HepG2 (cell line): ENCODE data around the gene PPIA. TPM values are rescaled to one million over a fixed set of nuclear protein-coding genes. Genes with fewer than 3 reads are reported as not detected.
A peak's percentile ranks its signal among the peaks of the same experiment; 100 is the strongest.

Experiments used
- ARNT ChIP-seq: fragments of 450-650 bp; IDR thresholded peaks from 2 replicates; pipeline ENCODE4 v1.6.1; 2017
- EEA1 ChIP-seq: sonication (generic); formaldehyde crosslinking; IDR thresholded peaks from 2 replicates; pipeline ENCODE4 v1.5.1; 2020; ENCODE audit warnings: mild to moderate bottlenecking, missing genetic modification reagents, borderline replicate concordance
- EZH2 ChIP-seq: conservative IDR thresholded peaks from 2 replicates; pipeline ENCODE4 v1.6.1; 2012; ENCODE audit warnings: mild to moderate bottlenecking, low read depth, low read length, moderate library complexity
- FOSL2 ChIP-seq: sonication (generic); formaldehyde crosslinking; IDR thresholded peaks from 2 replicates; pipeline ENCODE4 v1.4.0; 2020; ENCODE audit warnings: missing genetic modification reagents
- MBNL3 ChIP-seq: fragments of 250-450 bp; sonication (Bioruptor Pico); conservative IDR thresholded peaks from 2 replicates; pipeline ENCODE4 v1.8.0; 2022; ENCODE audit warnings: mild to moderate bottlenecking, inconsistent platforms
- MXD4 ChIP-seq: IDR thresholded peaks from 2 replicates; pipeline ENCODE4 v1.6.1; 2016; ENCODE audit warnings: mild to moderate bottlenecking, missing biosample characterization, missing genetic modification reagents
- RARA ChIP-seq: IDR thresholded peaks from 2 replicates; pipeline ENCODE4 v1.6.1; 2016; ENCODE audit warnings: missing genetic modification reagents, missing compliant biosample characterization
- RBM22 ChIP-seq: fragments of 200-400 bp; formaldehyde crosslinking; optimal IDR thresholded peaks from 2 replicates; pipeline ENCODE3; 2017; ENCODE audit warnings: mild to moderate bottlenecking, low read length, moderate library complexity
- RFX5 ChIP-seq: IDR thresholded peaks from 2 replicates; pipeline ENCODE4 v1.6.1; 2011; ENCODE audit warnings: low read depth, low read length, improper control_type of control experiment
- SMAD1 ChIP-seq: sonication (generic); formaldehyde crosslinking; IDR thresholded peaks from 2 replicates; pipeline ENCODE4 v1.4.0; 2020; ENCODE audit warnings: missing genetic modification reagents, low read depth, mild to moderate bottlenecking, borderline replicate concordance
- TCF12 ChIP-seq, 2 experiments: fragments of 450-650 bp in 1 of 2; sonication (generic) in 1 of 2; formaldehyde crosslinking in 1 of 2; IDR thresholded peaks; 2 replicates each; pipeline versions ENCODE4 v1.6.1 to v1.8.0; 2017 to 2022; ENCODE audit warnings: antibody characterized with exemption in 1 of 2, mild to moderate bottlenecking in 1 of 2, missing genetic modification reagents in 1 of 2, moderate library complexity in 1 of 2
- YY1 ChIP-seq: IDR thresholded peaks from 2 replicates; pipeline ENCODE4 v1.6.1; 2011; ENCODE audit warnings: low read length, low read depth, moderate library complexity, mild to moderate bottlenecking; ENCODE audit not compliant: insufficient read depth, insufficient replicate concordance
- ZC3H4 ChIP-seq: sonication (generic); formaldehyde crosslinking; IDR thresholded peaks from 2 replicates; pipeline ENCODE4 v1.4.0; 2020; ENCODE audit warnings: missing genetic modification reagents, borderline replicate concordance
- ZFP36L2 ChIP-seq: sonication (generic); formaldehyde crosslinking; IDR thresholded peaks from 2 replicates; pipeline ENCODE4 v1.4.0; 2020; ENCODE audit warnings: missing genetic modification reagents
- ZNF121 ChIP-seq: sonication (generic); formaldehyde crosslinking; IDR thresholded peaks from 2 replicates; pipeline ENCODE4 v1.5.0; 2020; ENCODE audit warnings: mild to moderate bottlenecking, missing genetic modification reagents
- ZNF460 ChIP-seq: sonication (generic); formaldehyde crosslinking; IDR thresholded peaks from 2 replicates; pipeline ENCODE4 v1.5.1; 2020; ENCODE audit warnings: missing genetic modification reagents, mild to moderate bottlenecking, borderline replicate concordance
- ZNF564 ChIP-seq: sonication (generic); formaldehyde crosslinking; IDR thresholded peaks from 2 replicates; pipeline ENCODE4 v1.8.1; 2023; ENCODE audit warnings: mild to moderate bottlenecking, missing genetic modification reagents
- ZNF572 ChIP-seq: sonication (generic); formaldehyde crosslinking; IDR thresholded peaks from 2 replicates; pipeline ENCODE4 v1.5.1; 2020; ENCODE audit warnings: mild to moderate bottlenecking, missing genetic modification reagents
- ZNF766 ChIP-seq: sonication (generic); formaldehyde crosslinking; IDR thresholded peaks from 2 replicates; pipeline ENCODE4 v1.5.0; 2020; ENCODE audit warnings: missing genetic modification reagents, borderline replicate concordance
- ZNF775 ChIP-seq: sonication (generic); formaldehyde crosslinking; IDR thresholded peaks from 2 replicates; pipeline ENCODE4 v1.4.0; 2020; ENCODE audit warnings: missing genetic modification reagents, mild to moderate bottlenecking, moderate library complexity, borderline replicate concordance
- polyA plus RNA-seq, 8 experiments: library from polyadenylated mRNA; depleted of rRNA in 3 of 8; stranded (reverse) in 7 of 8; unstranded in 1 of 8; fragments of >200 nt; fragmentation: Illumina TruSeq in 4 of 8; extraction: Trizol in 4 of 8; gene quantifications; 2 replicates each; pipeline versions ENCODE4 v1.2.1 to v1.2.3, GENCODE V29; 2011 to 2016; ENCODE audit warnings: low read depth in 4 of 8, missing spikeins in 1 of 8, mixed read lengths in 1 of 8; ENCODE audit not compliant: insufficient read depth in 1 of 8
- total RNA-seq, 5 experiments: library from RNA; depleted of rRNA; stranded (reverse); fragments of >200 nt; fragmentation: Illumina TruSeq; extraction: Trizol; gene quantifications; 2 replicates each; pipeline ENCODE4 v1.2.3, GENCODE V29; 2016; ENCODE audit warnings: low read depth in 1 of 5
- TF ChIP-seq, protein P1 (sequence below): sonication (generic); formaldehyde crosslinking; IDR thresholded peaks from 2 replicates; pipeline ENCODE4 v1.5.0; 2020; ENCODE audit warnings: missing genetic modification reagents
- TF ChIP-seq, protein P2 (sequence below): sonication (generic); formaldehyde crosslinking; IDR thresholded peaks from 2 replicates; pipeline ENCODE4 v1.4.0; 2020; ENCODE audit warnings: mild to moderate bottlenecking, missing genetic modification reagents
- TF ChIP-seq, protein P3 (sequence below): sonication (generic); formaldehyde crosslinking; IDR thresholded peaks from 2 replicates; pipeline ENCODE4 v1.4.0; 2020; ENCODE audit warnings: missing genetic modification reagents, borderline replicate concordance
- TF ChIP-seq, protein P4 (sequence below): sonication (generic); formaldehyde crosslinking; IDR thresholded peaks from 2 replicates; pipeline ENCODE4 v1.8.1; 2023; ENCODE audit warnings: mild to moderate bottlenecking, missing genetic modification reagents

Gene PPIA
- total and polyA plus RNA-seq, 2 of the 13 experiments (the other 11 are each of a cell fraction or from before 2014, with no cell fraction given), result 2,268 to 3,010 TPM

DNA sequence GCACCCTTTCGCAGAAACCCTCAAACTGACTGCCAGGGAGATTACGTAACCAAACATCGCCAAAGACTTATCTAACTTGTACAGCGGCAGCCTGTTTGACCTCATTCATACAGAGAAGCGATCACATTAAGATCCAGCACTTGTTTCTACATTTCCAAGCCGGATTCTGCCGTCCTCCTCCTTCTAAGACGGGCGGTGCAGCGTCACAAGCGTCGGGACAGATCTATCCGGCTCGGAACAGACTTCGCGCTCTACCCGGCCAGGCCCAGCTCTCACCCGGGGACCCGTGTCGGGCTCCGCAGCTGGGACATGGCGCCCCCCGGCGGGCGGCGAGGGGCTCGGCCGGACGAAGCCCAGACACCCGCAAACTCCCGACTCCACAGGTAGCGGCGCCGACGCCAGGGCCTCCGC, 51.0 kb downstream of the PPIA start (continued):
- TF ChIP-seq ZNF121 (CRISPR knock-in tag), result peak; percentile 53; the same call in 1 of the 2 replicates
- no peak for TF ChIP-seq ARNT
- no peak for TF ChIP-seq ZNF766
- TF ChIP-seq RFX5, result no peak
- TF ChIP-seq ZNF572 (CRISPR knock-in tag), result no peak
- TF ChIP-seq, protein P1, sequence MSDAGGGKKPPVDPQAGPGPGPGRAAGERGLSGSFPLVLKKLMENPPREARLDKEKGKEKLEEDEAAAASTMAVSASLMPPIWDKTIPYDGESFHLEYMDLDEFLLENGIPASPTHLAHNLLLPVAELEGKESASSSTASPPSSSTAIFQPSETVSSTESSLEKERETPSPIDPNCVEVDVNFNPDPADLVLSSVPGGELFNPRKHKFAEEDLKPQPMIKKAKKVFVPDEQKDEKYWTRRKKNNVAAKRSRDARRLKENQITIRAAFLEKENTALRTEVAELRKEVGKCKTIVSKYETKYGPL (CRISPR knock-in tag), result peak; percentile 81; the same call in 1 of the 2 replicates
- TF ChIP-seq MXD4 (CRISPR knock-in tag), result no peak; the same call in 1 of the 2 replicates
- TF ChIP-seq EZH2, result no peak
- peak; percentile 51; the same call in 1 of the 2 replicates for TF ChIP-seq ZNF564 (CRISPR knock-in tag)
- TF ChIP-seq ZC3H4 (CRISPR knock-in tag), result no peak
- TF ChIP-seq, protein P2, sequence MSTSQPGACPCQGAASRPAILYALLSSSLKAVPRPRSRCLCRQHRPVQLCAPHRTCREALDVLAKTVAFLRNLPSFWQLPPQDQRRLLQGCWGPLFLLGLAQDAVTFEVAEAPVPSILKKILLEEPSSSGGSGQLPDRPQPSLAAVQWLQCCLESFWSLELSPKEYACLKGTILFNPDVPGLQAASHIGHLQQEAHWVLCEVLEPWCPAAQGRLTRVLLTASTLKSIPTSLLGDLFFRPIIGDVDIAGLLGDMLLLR, result 0 out of 2 replicates have a peak, but pooled peaks have one; percentile 26
- peak; percentile 48 for TF ChIP-seq YY1
- TF ChIP-seq, protein P3, sequence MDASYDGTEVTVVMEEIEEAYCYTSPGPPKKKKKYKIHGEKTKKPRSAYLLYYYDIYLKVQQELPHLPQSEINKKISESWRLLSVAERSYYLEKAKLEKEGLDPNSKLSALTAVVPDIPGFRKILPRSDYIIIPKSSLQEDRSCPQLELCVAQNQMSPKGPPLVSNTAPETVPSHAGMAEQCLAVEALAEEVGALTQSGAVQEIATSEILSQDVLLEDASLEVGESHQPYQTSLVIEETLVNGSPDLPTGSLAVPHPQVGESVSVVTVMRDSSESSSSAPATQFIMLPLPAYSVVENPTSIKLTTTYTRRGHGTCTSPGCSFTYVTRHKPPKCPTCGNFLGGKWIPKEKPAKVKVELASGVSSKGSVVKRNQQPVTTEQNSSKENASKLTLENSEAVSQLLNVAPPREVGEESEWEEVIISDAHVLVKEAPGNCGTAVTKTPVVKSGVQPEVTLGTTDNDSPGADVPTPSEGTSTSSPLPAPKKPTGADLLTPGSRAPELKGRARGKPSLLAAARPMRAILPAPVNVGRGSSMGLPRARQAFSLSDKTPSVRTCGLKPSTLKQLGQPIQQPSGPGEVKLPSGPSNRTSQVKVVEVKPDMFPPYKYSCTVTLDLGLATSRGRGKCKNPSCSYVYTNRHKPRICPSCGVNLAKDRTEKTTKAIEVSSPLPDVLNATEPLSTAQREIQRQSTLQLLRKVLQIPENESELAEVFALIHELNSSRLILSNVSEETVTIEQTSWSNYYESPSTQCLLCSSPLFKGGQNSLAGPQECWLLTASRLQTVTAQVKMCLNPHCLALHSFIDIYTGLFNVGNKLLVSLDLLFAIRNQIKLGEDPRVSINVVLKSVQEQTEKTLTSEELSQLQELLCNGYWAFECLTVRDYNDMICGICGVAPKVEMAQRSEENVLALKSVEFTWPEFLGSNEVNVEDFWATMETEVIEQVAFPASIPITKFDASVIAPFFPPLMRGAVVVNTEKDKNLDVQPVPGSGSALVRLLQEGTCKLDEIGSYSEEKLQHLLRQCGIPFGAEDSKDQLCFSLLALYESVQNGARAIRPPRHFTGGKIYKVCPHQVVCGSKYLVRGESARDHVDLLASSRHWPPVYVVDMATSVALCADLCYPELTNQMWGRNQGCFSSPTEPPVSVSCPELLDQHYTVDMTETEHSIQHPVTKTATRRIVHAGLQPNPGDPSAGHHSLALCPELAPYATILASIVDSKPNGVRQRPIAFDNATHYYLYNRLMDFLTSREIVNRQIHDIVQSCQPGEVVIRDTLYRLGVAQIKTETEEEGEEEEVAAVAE (CRISPR knock-in tag), result peak; percentile 54; the same call in 1 of the 2 replicates
- TF ChIP-seq EEA1 (CRISPR knock-in tag), result peak; percentile 64; the same call in 1 of the 2 replicates
- TF ChIP-seq, protein P4, sequence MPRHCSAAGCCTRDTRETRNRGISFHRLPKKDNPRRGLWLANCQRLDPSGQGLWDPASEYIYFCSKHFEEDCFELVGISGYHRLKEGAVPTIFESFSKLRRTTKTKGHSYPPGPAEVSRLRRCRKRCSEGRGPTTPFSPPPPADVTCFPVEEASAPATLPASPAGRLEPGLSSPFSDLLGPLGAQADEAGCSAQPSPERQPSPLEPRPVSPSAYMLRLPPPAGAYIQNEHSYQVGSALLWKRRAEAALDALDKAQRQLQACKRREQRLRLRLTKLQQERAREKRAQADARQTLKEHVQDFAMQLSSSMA (CRISPR knock-in tag), result no peak
- no peak for TF ChIP-seq FOSL2 (CRISPR knock-in tag)
- no peak for TF ChIP-seq MBNL3 (CRISPR knock-in tag)
- TF ChIP-seq RARA, result no peak; the same call in none of the 2 replicates
- no peak for TF ChIP-seq ZNF775 (CRISPR knock-in tag)
- no peak for TF ChIP-seq RBM22
- no peak for TF ChIP-seq SMAD1 (CRISPR knock-in tag)
- no peak for TF ChIP-seq TCF12 (IDR thresholded peaks at IDR 0.05)
- 0 out of 2 replicates have a peak, but pooled peaks have one; percentile 72 for TF ChIP-seq TCF12 (CRISPR knock-in tag; IDR thresholded peaks at IDR 0.05)
- TF ChIP-seq ZFP36L2 (CRISPR knock-in tag), result no peak
- TF ChIP-seq ZNF460 (CRISPR knock-in tag), result no peak
